ENCODE measurements around the gene SURF4. TPM values are rescaled to one million over a fixed set of nuclear protein-coding genes. Genes with fewer than 3 reads are reported as not detected.

SURF4 gene
- total RNA-seq, 1 experiment from 2014 or later, result 134 TPM

DNA sequence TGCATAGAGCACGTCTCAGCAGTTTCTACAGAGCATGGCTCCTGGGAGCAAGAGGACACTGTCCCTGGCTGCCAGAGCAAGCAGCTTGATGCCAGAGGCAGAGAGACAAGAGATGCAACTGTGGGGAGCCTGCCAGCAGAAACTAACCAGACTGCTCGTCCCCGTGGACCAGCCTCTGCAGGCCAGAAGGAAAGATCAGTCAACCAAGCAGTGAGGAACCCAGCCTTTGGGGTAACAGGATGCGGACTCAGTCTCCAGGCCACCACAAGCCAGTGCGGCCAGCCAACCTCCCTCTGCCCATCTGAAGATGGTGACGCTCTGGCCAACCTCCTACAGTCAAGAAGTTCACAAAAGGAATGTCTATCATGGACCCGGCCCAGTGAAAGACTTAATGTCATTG lies 3.7 kb downstream of the SURF4 start (continued):
- TF ChIP-seq, protein P1, sequence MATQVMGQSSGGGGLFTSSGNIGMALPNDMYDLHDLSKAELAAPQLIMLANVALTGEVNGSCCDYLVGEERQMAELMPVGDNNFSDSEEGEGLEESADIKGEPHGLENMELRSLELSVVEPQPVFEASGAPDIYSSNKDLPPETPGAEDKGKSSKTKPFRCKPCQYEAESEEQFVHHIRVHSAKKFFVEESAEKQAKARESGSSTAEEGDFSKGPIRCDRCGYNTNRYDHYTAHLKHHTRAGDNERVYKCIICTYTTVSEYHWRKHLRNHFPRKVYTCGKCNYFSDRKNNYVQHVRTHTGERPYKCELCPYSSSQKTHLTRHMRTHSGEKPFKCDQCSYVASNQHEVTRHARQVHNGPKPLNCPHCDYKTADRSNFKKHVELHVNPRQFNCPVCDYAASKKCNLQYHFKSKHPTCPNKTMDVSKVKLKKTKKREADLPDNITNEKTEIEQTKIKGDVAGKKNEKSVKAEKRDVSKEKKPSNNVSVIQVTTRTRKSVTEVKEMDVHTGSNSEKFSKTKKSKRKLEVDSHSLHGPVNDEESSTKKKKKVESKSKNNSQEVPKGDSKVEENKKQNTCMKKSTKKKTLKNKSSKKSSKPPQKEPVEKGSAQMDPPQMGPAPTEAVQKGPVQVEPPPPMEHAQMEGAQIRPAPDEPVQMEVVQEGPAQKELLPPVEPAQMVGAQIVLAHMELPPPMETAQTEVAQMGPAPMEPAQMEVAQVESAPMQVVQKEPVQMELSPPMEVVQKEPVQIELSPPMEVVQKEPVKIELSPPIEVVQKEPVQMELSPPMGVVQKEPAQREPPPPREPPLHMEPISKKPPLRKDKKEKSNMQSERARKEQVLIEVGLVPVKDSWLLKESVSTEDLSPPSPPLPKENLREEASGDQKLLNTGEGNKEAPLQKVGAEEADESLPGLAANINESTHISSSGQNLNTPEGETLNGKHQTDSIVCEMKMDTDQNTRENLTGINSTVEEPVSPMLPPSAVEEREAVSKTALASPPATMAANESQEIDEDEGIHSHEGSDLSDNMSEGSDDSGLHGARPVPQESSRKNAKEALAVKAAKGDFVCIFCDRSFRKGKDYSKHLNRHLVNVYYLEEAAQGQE (IDR thresholded peaks at IDR 0.05; ENCODE audit: low read depth), result no peak
- no peak for TF ChIP-seq POLR2A (IDR thresholded peaks at IDR 0.05; ENCODE audit: borderline replicate concordance, extremely low read depth, insufficient read depth, insufficient read length)
- TF ChIP-seq EZH2phosphoT487 (IDR thresholded peaks at IDR 0.05; ENCODE audit: borderline replicate concordance), result no peak
- no peak for TF ChIP-seq CEBPB (IDR thresholded peaks at IDR 0.05; ENCODE audit: low read depth)

DNA sequence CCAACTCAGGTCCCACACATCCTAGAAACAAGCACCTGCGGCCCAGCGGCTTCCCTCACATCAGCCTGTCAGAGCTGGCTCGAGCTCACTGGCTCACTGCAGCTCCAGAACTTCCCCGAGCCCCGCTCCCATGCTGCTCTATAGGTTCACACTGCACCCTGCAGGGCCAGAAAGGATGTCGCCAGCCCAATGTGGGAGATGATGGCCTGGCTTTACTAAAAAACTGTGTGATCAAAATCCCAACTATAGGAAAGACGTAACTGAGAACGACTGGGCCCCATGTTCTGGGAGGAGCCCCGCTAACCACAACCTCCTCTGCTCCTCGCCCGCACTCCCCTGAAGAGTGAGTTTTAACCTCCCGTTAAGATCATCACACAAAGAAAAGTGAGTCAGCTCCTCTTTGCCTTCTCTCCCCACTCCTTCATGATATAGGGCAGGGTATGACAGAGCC lies 4.6 kb downstream of the SURF4 start:
- Histone ChIP-seq H3K9ac (ENCODE audit: low read length) (no peak overlapping the region), H3K4me3 (replicated peaks in 1 of 2; ENCODE audit: low read depth in 1 of 2, low read length in 2 of 2) (no peak overlapping the region), H3K9me2 (ENCODE audit: insufficient read depth) (no peaks in the 10 kb centered on the region), H2AFZ (ENCODE audit: low read depth, low read length, poor library complexity, severe bottlenecking) (no peak overlapping the region), H3K27ac (ENCODE audit: low read depth, low read length) (no peak overlapping the region), H3K4me2 (ENCODE audit: low read length) (no peak overlapping the region), H3K27me3 (ENCODE audit: insufficient read depth, low read length) (no peaks in the 10 kb centered on the region), H3K4me1 (ENCODE audit: control insufficient read depth in 1 of 2, insufficient read depth in 2 of 2, low read length in 2 of 2) (peaks cover 5 to 6% of the 10 kb centered on the region in 2 experiments; a peak in 3 of 4 replicates), H3K79me2 (ENCODE audit: insufficient read depth, low read length) (peaks cover 96% of the 10 kb centered on the region), H4K20me1 (ENCODE audit: insufficient read depth) (peaks cover 9% of the 10 kb centered on the region; the same call in 1 of the 2 replicates), H3K9me3 (ENCODE audit: control insufficient read depth in 1 of 2, insufficient read depth in 1 of 2, low read depth in 1 of 2, low read length in 2 of 2) (no peaks in the 10 kb centered on the region), H3K36me3 (ENCODE audit: control insufficient read depth in 1 of 2, insufficient read depth in 2 of 2, low read length in 2 of 2) (peaks cover 17 to 39% of the 10 kb centered on the region in 2 experiments; a peak in 3 of 4 replicates)
- no peak for DNase-seq (ENCODE audit: low read depth, low spot score)
- intact Hi-C loops (cut with micrococcal nuclease), result no loop called here
- POLR2A ChIA-PET, result interaction anchor here (1.4 kb wide), 1 partner anchor 16 kb away, joined by 7 read pairs; the partner anchor contains the start of genes SURF1 and SURF2
- RAD21 ChIA-PET (ENCODE audit: low non-redundant PET in 1 of 2, low total read pairs in 2 of 2, uncharacterized antibody in 2 of 2, unreplicated experiment in 2 of 2), result no interaction called here
- CTCF ChIA-PET, result no interaction called here
- no TSS peak for BruUV-seq (replicated peaks)
- ATAC-seq, result no peak
- TF ChIP-seq, protein P2, sequence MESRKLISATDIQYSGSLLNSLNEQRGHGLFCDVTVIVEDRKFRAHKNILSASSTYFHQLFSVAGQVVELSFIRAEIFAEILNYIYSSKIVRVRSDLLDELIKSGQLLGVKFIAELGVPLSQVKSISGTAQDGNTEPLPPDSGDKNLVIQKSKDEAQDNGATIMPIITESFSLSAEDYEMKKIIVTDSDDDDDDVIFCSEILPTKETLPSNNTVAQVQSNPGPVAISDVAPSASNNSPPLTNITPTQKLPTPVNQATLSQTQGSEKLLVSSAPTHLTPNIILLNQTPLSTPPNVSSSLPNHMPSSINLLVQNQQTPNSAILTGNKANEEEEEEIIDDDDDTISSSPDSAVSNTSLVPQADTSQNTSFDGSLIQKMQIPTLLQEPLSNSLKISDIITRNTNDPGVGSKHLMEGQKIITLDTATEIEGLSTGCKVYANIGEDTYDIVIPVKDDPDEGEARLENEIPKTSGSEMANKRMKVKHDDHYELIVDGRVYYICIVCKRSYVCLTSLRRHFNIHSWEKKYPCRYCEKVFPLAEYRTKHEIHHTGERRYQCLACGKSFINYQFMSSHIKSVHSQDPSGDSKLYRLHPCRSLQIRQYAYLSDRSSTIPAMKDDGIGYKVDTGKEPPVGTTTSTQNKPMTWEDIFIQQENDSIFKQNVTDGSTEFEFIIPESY (IDR thresholded peaks at IDR 0.05; ENCODE audit: extremely low read depth, insufficient replicate concordance, low read length), result no peak
- no peak for TF ChIP-seq CTCF (IDR thresholded peaks at IDR 0.05 in 2 of 3, conservative IDR thresholded peaks at IDR 0.05 in 1 of 3; ENCODE audit: borderline replicate concordance in 1 of 3, insufficient read depth in 1 of 3, low read depth in 2 of 3, low read length in 2 of 3)
- TF ChIP-seq CBX3 (IDR thresholded peaks at IDR 0.05; ENCODE audit: low read depth), result no peak
- no peak for TF ChIP-seq EZH2 (IDR thresholded peaks at IDR 0.05)
- no peak for TF ChIP-seq SIN3A (IDR thresholded peaks at IDR 0.05; ENCODE audit: low read depth)
- no peak for TF ChIP-seq ELF1 (IDR thresholded peaks at IDR 0.05; ENCODE audit: borderline replicate concordance, low read depth)
- no peak for TF ChIP-seq MAX (IDR thresholded peaks at IDR 0.05)
- TF ChIP-seq POLR2A (IDR thresholded peaks at IDR 0.05; ENCODE audit: borderline replicate concordance, extremely low read depth, insufficient read depth, insufficient read length), result no peak
- no peak for TF ChIP-seq CEBPB (IDR thresholded peaks at IDR 0.05; ENCODE audit: low read depth)
- TF ChIP-seq ZNF274 (IDR thresholded peaks at IDR 0.05; ENCODE audit: low read depth, low read length), result no peak
- TF ChIP-seq, protein P1 (IDR thresholded peaks at IDR 0.05; ENCODE audit: low read depth), result no peak

All from HCT116 (cell line).